Measurements from ENCODE around the gene PRPS1L1.

The PRPS1L1 gene

GRCh38 chr7:18027628-18028027, at the start of gene PRPS1L1:
Gene PRPS1L1, minus strand, starts transcription at chr7:18027846.
- no peak for DNase-seq

DNA sequence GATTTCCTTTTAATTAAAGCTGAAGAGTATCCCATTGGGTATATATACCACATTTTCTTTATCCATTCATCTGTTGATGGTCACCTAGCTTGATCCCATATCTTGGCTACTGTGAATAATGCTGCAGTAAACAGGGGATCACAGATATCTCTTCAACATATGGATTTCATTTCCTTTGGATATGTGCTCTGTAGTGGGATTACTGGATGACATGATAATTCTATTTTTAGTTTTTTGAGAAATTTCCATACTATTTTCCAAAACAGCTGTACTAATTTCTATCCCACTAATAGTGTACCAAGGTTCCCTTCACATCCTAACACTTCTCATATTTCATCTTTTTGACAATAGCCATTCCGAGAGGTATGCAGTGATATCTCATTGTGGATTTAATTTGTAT, 48.8 kb upstream of the PRPS1L1 start:
- no peak for DNase-seq

DNA sequence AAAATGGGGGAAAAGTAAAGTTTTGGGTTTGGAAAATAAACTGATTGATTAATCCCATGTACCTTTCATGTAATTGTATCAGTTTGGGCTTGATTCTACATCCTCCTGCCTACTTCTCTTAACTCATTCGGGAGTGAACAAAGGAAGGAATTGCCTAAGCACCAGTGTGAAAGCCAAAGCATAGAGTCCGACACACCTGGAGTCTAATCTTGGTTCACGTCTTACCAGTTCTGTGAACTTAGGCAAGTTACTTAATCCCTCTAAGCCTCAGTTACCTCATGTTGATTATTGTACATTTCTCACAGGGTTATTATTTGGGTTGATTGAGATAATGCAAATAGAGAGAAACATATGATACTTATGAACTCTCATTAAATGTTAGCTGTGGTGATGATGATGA, 41.1 kb upstream of the PRPS1L1 start:
- DNase-seq, result no peak

GRCh38 chr7:18064242-18064838, 36.7 kb upstream of the PRPS1L1 start:
- no peak for DNase-seq

DNA sequence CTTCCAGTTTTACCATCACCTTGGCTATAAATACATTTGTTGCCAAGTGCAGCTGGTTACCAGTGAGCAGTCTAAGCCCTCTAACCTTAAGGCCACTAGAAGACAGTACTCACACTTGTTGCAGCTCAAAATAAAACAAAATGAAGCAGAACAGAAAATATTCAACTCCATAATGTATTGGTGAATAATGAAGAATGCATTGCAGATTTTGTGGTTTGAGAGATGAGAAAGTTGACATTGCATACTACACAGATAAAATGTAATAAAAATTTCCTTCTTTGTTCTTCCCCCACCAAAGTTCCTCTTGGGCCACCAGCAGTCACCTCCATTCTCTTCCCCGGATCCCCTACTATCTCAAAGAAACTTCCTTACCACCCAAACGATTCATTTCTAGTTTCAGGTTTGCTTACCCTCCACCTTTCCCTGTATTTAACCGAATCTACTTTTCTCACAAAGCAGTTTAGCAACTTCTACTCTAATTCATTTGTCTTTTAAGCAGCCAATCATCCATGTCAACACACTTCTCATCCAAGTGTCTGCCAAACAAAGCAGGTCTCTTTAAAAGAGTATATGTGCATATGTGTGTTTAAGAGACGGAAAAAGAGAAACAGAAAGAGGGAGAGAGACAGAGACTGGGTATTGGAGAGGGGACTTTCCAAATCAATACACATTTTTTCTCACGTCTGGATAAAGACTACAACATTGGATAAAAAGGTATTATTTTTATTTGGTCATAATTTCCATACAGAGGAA, 35.7 kb upstream of the PRPS1L1 start:
- DNase-seq, result no peak

DNA sequence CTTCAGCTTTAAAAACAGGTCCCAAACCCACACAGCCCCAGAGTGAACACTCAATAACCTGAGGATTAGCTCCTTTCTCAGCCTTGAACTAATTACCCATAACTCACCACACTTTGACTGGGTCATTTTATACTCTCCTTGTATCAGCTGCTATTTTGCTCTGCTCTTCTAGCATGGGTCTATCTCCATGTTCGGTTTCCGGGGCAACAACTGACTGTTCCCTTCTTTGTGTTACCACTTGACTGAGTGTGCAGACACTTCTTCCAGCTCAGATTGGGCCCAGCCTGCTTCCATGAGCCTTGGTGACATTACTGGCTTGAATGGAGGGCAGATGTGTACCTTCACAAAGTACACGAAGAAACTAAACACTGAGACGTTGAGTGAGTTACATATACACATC, 31.5 kb upstream of the PRPS1L1 start:
- DNase-seq, result no peak

DNA sequence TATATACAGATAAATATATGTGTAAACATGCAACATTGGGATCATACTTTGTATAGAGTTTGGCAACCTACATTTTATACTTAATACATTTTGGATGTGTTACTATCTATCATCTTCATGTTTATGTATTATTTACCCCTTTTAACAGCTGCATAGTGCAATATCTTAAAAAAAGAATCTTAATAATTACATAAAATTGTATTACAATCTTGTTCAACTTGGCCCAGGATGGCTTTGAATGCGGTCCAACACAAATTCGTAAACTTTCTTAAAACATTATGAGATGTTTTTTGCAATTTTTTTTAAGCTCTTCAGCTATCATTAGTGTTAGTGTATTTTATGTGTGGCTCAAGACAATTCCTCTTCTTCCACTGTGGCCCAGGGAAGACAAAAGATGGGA, 26.3 kb upstream of the PRPS1L1 start:
- no peak for DNase-seq

- no peak for DNase-seq
Observed at GRCh38 chr7:18053177-18053928, 25.7 kb upstream of the PRPS1L1 start.

- DNase-seq, result no peak
Observed at GRCh38 chr7:18049262-18049661, 21.6 kb upstream of the PRPS1L1 start.

DNA sequence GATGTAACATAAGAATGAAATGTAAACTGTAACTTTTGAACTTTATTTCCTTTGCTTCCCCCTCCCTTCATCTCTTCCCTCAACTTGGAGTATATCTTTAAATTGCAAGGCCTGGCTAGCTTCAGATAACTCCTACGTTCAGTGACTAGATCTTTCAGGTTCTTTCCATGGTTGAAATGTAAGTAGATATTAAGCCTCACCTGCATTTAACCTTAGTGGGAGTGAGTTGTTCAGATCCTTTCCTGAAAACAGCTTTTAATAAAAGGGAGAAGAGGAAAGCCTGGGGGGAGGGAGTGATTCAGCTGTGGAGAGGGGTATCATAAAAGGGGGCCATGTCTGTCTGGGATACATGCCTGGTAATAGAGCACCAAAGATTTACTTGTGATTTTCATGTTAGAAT, 19.0 kb upstream of the PRPS1L1 start:
- DNase-seq, result no peak

- no peak for DNase-seq
Observed at GRCh38 chr7:18045171-18045570, 17.5 kb upstream of the PRPS1L1 start.

GRCh38 chr7:18041191-18041590, 13.5 kb upstream of the PRPS1L1 start:
- no peak for DNase-seq

DNA sequence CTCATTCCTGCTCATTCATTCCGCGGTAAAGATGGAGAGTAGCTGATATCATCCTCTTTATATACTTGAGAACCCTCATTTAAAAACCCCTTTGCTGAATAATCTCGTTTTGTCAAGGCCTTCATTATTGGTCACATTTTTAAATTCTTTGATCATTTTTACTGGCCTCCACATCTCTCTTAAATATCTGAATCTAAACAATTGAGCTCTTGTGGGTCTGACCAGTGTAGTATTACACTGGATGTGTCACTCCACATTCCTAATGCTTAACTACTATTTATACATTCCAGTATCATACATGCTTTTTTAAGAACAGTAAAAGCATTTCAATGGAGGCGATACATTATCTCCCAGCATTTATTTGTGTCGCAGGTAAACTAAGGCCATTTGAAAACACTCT, 12.6 kb upstream of the PRPS1L1 start:
- no peak for DNase-seq

- DNase-seq, result no peak
Observed at GRCh38 chr7:18038382-18038781, 10.7 kb upstream of the PRPS1L1 start.

GRCh38 chr7:18037609-18038008, 10.0 kb upstream of the PRPS1L1 start:
- no peak for DNase-seq

DNA sequence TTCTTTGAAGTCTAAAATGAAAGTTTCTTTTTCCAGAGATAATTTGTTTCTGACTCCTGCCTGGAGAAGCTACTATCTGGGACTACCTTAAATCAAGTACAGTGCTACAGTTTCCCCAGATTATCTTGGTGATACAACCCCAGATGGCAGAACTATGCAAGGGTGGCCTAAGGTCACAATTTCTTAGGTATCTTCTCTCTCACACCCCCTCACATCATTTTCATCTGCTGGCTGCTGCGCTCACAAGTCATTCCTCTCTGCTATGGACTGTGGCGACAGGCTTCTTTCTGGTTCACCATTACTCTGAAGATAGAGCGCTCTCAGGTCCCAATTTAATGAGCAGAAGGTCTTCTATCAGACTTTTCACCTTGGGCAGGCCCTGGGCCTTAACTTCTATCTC, 9.1 kb upstream of the PRPS1L1 start:
- DNase-seq, result no peak

DNA sequence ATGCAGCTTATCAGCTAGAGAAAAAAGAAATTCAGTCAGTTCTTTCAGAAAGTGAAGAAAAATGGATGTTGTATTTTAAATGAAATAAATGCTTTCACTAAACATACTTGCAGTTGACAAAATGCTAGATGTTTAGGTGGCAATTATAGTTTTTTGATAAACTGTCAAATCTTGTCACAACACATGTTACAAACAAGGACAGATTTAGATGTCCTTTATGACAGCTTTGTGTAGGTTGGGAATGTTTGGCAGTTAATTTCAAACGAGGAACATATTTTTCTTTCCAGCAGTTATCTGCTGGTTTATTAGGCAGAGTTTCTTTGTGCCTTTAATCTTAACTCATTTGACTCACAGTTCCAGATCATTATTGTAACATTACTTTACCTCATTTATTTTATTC, 3.1 kb upstream of the PRPS1L1 start:
- DNase-seq, result no peak

DNA sequence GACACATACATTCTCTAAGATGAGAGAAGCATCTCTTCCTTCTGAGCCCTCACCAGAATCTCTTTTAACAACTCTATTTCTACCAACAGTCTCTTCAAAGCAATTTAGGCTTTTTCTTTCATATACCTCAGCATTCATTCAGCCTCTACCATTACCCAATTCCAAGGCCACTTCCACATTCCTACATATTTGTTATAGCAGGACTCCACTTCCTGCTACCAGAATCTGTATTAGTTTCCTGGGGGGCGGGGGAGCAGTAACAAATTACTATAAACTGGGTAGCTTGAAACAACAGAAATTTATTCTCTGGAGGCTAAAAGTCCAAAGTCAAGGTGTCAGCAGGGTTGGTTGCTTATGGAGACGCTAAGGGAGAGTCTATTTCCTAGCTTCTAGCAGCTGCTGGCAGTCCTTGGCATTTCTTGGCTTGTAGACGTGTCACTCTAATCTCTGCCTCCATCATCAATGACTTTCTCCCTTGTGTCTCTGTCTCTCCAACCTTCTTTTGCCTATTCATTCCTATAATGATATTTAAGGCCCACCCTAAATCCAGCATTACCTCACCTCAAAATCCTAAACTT, 7.4 kb downstream of the PRPS1L1 start:
- no peak for DNase-seq

DNA sequence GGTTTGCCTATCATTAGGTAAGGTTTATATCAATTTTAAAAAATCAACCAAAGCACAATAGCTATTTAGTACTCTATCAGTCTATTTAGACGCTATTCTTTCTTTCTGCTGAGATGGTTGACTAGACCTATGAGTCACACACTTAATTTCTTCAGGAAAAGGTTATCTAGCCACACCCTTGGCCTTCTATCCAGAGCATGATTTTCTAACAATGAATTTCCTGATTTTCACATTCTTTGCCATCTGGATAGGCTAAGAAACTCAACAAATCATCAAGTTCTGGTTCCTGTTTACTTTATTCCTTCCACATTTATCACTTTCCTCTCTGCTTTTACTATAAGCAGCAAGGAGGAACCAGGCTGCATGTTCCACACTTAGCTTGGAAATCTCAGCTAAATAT, 8.1 kb downstream of the PRPS1L1 start:
- no peak for DNase-seq

- no peak for DNase-seq
Observed at GRCh38 chr7:18018296-18019215, 9.1 kb downstream of the PRPS1L1 start.

DNA sequence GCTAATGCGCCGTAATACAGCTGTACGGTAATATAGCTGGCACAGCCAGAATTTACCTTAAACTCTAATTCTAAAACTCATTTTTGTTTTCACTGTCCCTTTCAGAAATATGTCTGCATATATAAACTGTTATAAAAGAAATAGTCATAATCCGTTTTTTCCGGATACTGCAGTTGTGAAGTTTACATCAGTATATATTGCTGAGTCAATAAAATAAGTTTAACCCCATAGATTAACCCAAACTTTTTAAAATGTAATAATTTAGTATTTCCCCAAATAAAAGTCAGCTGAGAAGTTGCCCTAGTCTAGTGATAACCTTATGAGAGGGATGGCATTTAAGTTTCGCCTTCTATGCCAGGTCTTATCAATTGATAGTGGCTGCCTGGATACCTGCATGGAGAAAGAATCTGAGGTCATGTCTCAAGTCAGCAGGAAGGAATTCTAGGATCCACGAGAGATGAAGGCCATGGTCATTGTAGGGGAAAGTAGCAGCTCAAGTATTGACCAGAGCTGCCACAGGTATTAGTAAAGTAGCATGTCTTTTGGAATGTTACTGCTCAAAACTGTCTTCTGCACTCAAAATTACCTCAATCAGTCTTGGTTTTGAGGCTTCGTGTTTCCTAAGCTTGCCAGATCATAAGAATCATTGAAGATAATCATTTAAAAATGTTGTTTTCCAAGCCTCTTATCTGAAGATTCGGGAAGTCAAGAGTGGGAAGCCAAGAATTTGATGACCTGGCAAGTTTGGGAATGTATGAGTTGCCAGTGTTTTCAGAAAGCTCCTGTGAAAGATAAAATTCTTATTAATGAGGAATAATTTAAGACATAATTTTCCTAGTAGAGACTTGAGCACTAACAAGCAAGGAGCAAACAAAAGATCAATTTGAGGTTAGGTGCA, 10.8 kb downstream of the PRPS1L1 start:
- DNase-seq, result no peak

- DNase-seq, result no peak
Observed at GRCh38 chr7:18013936-18014335, 13.7 kb downstream of the PRPS1L1 start.

Data from activated T-cell treated with anti-CD3 and anti-CD28 coated beads for 4 hours (primary cell).